OCI-LY1 (cell line): ENCODE results near the gene NME2.

Source experiments
- EZH2 ChIP-seq: fragments of 200-600 bp; sonication (generic), shearing (Covaris generic); IDR thresholded peaks from 2 replicates; pipeline ENCODE4 v1.8.0; 2017; ENCODE audit warnings: borderline replicate concordance, mixed run types, mild to moderate bottlenecking, antibody characterized with exemption, low read length, moderate library complexity, mixed read lengths
- TF ChIP-seq, protein P1 (sequence below): fragments of 200-600 bp; sonication (generic), shearing (Covaris generic); IDR thresholded peaks from 2 replicates; pipeline ENCODE4 v1.5.1; 2017; ENCODE audit warnings: mild to moderate bottlenecking, antibody characterized with exemption, low read length, moderate library complexity, mixed read lengths

DNA sequence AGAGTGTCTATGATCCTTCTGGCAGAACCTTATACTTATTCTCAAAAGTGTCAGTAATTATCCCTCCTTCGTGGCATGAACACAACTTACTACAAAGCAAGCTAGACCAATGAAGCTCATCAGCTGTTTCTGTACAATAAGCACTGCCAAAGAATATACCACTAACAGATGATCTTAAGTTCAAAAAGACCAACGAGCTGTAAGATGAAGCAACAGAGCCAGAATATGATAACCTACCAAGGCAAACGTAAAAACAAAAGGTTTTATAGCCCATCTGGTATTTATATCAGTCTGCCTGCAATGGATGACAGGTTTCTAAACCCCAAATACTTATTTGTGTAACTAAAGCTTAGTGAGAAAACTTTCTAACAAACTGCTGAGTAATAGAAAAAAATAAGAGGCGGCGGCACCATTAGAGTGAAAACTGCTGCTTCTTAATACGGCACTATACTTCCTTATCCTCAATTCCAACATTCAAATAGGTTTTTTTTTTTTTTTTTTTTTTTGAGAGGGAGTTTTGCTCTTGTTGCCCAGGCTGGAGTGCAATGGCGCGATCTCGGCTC is 22.1 kb downstream of the NME2 start:
- TF ChIP-seq, protein P1, sequence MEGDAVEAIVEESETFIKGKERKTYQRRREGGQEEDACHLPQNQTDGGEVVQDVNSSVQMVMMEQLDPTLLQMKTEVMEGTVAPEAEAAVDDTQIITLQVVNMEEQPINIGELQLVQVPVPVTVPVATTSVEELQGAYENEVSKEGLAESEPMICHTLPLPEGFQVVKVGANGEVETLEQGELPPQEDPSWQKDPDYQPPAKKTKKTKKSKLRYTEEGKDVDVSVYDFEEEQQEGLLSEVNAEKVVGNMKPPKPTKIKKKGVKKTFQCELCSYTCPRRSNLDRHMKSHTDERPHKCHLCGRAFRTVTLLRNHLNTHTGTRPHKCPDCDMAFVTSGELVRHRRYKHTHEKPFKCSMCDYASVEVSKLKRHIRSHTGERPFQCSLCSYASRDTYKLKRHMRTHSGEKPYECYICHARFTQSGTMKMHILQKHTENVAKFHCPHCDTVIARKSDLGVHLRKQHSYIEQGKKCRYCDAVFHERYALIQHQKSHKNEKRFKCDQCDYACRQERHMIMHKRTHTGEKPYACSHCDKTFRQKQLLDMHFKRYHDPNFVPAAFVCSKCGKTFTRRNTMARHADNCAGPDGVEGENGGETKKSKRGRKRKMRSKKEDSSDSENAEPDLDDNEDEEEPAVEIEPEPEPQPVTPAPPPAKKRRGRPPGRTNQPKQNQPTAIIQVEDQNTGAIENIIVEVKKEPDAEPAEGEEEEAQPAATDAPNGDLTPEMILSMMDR = no peak
- no peak for TF ChIP-seq EZH2
